ENCODE results near the gene DST.

DNA sequence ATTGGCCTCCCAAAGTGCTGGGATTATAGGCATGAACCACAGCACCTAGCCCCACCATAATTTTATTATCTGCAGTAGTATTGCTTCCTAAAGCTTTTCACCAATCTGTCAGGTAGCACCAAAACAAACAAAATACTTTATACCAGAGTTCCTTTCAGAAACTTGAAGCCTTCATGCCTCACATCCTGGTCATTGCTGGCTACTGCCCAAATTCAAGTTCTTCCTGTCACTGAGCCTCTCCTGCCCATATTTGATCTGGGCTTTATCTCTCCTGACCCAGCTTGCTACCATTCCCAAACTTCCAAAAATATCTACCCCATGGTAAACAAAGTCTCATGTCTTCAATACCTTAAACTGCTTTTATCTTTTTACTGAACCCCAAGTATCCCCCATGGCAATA, 34.9 kb upstream of the DST start:
- TF ChIP-seq YY1 (IDR thresholded peaks at IDR 0.05; ENCODE audit: insufficient read depth, insufficient read length) (no peak), ZNF274 (IDR thresholded peaks at IDR 0.05; ENCODE audit: low read depth, low read length) (no peak), SUZ12 (IDR thresholded peaks at IDR 0.05; ENCODE audit: extremely low read depth, insufficient read depth, insufficient read length) (no peak)

Data from NT2/D1 (cell line).